ENCODE measurements around the gene ACADSB. TPM values are rescaled to one million over a fixed set of nuclear protein-coding genes. Genes with fewer than 3 reads are reported as not detected.

The ACADSB gene
- total and polyA plus RNA-seq, 7 donors, result 9.8 to 50.1 (median 37.4) TPM

GRCh38 chr10:122983898-122984297 is 24.9 kb upstream of the ACADSB start:
- H3K36me3 ChIP-seq (ENCODE audit: insufficient read depth in 1 of 2, low read depth in 1 of 2), result peaks cover 0 to 32% of the 10 kb centered on the region in 2 donors
- H3K4me1 ChIP-seq, result peaks cover 9% of the 10 kb centered on the region
- ATAC-seq (no peak), DNase-seq (no peak)
- no peak for TF ChIP-seq CTCF (IDR thresholded peaks at IDR 0.05)
- H3K4me3 ChIP-seq, result no peak overlapping the region
- H3K27me3 ChIP-seq (ENCODE audit: insufficient read depth in 3 of 3, low read length in 2 of 3), result no peaks in the 10 kb centered on the region
- no peak overlapping the region for H3K27ac ChIP-seq
- WGBS, 3 donors, result 96 to 97% (median 97%) methylated on average over 6 of the region's 6 CpGs
- intact Hi-C loops (cut with DNase I), result loop anchor here in 1 of 2 donors (2.0 kb wide), 1 partner anchor 25 kb away; the partner anchor contains the start of genes ACADSB and IKZF5
- H3K9me3 ChIP-seq, result no peaks in the 10 kb centered on the region

- Histone ChIP-seq H3K4me3 (no peak overlapping the region), H3K27me3 (ENCODE audit: insufficient read depth in 3 of 3, low read length in 2 of 3) (no peaks in the 10 kb centered on the region), H3K4me1 (peaks cover 6% of the 10 kb centered on the region), H3K27ac (no peak overlapping the region), H3K36me3 (ENCODE audit: insufficient read depth in 1 of 2, low read depth in 1 of 2) (peaks cover 0 to 34% of the 10 kb centered on the region in 2 donors), H3K9me3 (no peaks in the 10 kb centered on the region)
- no peak for ATAC-seq
- intact Hi-C loops (cut with DNase I), result no loop called here
- WGBS, 3 donors, result 95 to 100% (median 98%) methylated on average over 2 of the region's 2 CpGs
- no peak for TF ChIP-seq CTCF (IDR thresholded peaks at IDR 0.05)
- DNase-seq, result no peak
Measured at GRCh38 chr10:122984708-122985107, 24.1 kb upstream of the ACADSB start.

GRCh38 chr10:122986335-122986734 is 22.5 kb upstream of the ACADSB start:
- no peaks in the 10 kb centered on the region for H3K4me1 ChIP-seq
- WGBS, 3 donors, result 74 to 84% (median 74%) methylated on average over 6 of the region's 6 CpGs
- H3K36me3 ChIP-seq (ENCODE audit: insufficient read depth in 1 of 2, low read depth in 1 of 2), result peaks cover 0 to 51% of the 10 kb centered on the region in 2 donors
- no peak for DNase-seq
- H3K27ac ChIP-seq, result no peak overlapping the region
- TF ChIP-seq CTCF (IDR thresholded peaks at IDR 0.05), result no peak
- ATAC-seq, result peak in 1 of 4 donors; percentile 41
- intact Hi-C loops (cut with DNase I), result no loop called here
- no peaks in the 10 kb centered on the region for H3K27me3 ChIP-seq (ENCODE audit: insufficient read depth in 3 of 3, low read length in 2 of 3)
- H3K4me3 ChIP-seq, result no peak overlapping the region
- no peaks in the 10 kb centered on the region for H3K9me3 ChIP-seq

GRCh38 chr10:122988501-122988900 is 20.3 kb upstream of the ACADSB start:
- intact Hi-C loops (cut with DNase I), result no loop called here

More at GRCh38 chr10:122988501-122988900, 20.3 kb upstream of the ACADSB start:
- no peak for TF ChIP-seq CTCF (IDR thresholded peaks at IDR 0.05)
- Histone ChIP-seq H3K4me3 (no peak overlapping the region), H3K9me3 (no peaks in the 10 kb centered on the region), H3K36me3 (ENCODE audit: insufficient read depth in 1 of 2, low read depth in 1 of 2) (peaks cover 0 to 72% of the 10 kb centered on the region in 2 donors), H3K27me3 (ENCODE audit: insufficient read depth in 3 of 3, low read length in 2 of 3) (no peaks in the 10 kb centered on the region), H3K27ac (no peak overlapping the region), H3K4me1 (no peaks in the 10 kb centered on the region)
- 57 to 73% (median 62%) methylated on average over 2 of the region's 2 CpGs for WGBS, 3 donors
- ATAC-seq (no peak), DNase-seq (no peak)

Data from psoas muscle (tissue), 8 donors.